ENCODE data around the gene TMEFF1. TPM values are rescaled to one million over a fixed set of nuclear protein-coding genes. Genes with fewer than 3 reads are reported as not detected.
A peak's percentile ranks its signal among the peaks of the same experiment; 100 is the strongest.

Gene TMEFF1
- total RNA-seq, 2 donors from 2014 or later, result not detected

GRCh38 chr9:100474082-100474923 is 1.4 kb downstream of the TMEFF1 start:
- H3K9me3 ChIP-seq, result no peaks in the 10 kb centered on the region
- ATAC-seq (no peak), DNase-seq (no peak)
- peaks cover 10% of the 10 kb centered on the region for H3K4me1 ChIP-seq
- TF ChIP-seq CTCF (IDR thresholded peaks at IDR 0.05), result no peak
- TF ChIP-seq POLR2A (IDR thresholded peaks at IDR 0.05), result no peak
- H3K36me3 ChIP-seq (replicated peaks in 1 of 2; ENCODE audit: insufficient read depth in 1 of 2, low read depth in 2 of 2), result no peaks in the 10 kb centered on the region
- intact Hi-C loops (cut with DNase I), result no loop called here
- H3K27me3 ChIP-seq, result peaks cover 0 to 4% of the 10 kb centered on the region in 2 donors
- H3K4me3 ChIP-seq, result peak overlapping the region in 1 of 2 donors; percentile 43
- no peak overlapping the region for H3K27ac ChIP-seq
- WGBS, 2 donors, result 33 to 49% methylated on average over 22 to 25 of the region's 26 CpGs

- H3K9me3 ChIP-seq, result no peaks in the 10 kb centered on the region
- H3K27me3 ChIP-seq, result peaks cover 0 to 4% of the 10 kb centered on the region in 2 donors
- H3K36me3 ChIP-seq (replicated peaks in 1 of 2; ENCODE audit: insufficient read depth in 1 of 2, low read depth in 2 of 2), result no peaks in the 10 kb centered on the region
- H3K4me1 ChIP-seq, result peaks cover 10% of the 10 kb centered on the region
- no peak overlapping the region for H3K4me3 ChIP-seq
- ATAC-seq (no peak), DNase-seq (no peak)
- TF ChIP-seq CTCF (IDR thresholded peaks at IDR 0.05) (no peak), POLR2A (IDR thresholded peaks at IDR 0.05) (no peak)
- intact Hi-C loops (cut with DNase I), result no loop called here
- 95 to 100% methylated on average over 4 of the region's 4 CpGs for WGBS, 2 donors
- H3K27ac ChIP-seq, result no peak overlapping the region
Observed at GRCh38 chr9:100474924-100475276, 2.0 kb downstream of the TMEFF1 start.

GRCh38 chr9:100477241-100477640 is 4.3 kb downstream of the TMEFF1 start:
- H3K36me3 ChIP-seq (replicated peaks in 1 of 2; ENCODE audit: insufficient read depth in 1 of 2, low read depth in 2 of 2), result no peaks in the 10 kb centered on the region
- no peak for TF ChIP-seq POLR2A (IDR thresholded peaks at IDR 0.05)
- TF ChIP-seq CTCF (IDR thresholded peaks at IDR 0.05), result no peak
- intact Hi-C loops (cut with DNase I), result no loop called here
- H3K9me3 ChIP-seq, result no peaks in the 10 kb centered on the region
- no peak overlapping the region for H3K27ac ChIP-seq
- H3K4me3 ChIP-seq, result no peak overlapping the region
- no peak for ATAC-seq
- WGBS, 2 donors, result 91 to 93% methylated on average over 4 of the region's 4 CpGs
- H3K27me3 ChIP-seq, result peaks cover 0 to 4% of the 10 kb centered on the region in 2 donors
- peaks cover 10% of the 10 kb centered on the region for H3K4me1 ChIP-seq
- no peak for DNase-seq

- H3K4me3 ChIP-seq, result no peak overlapping the region
- intact Hi-C loops (cut with DNase I), result no loop called here
- no peak overlapping the region for H3K27ac ChIP-seq
- ATAC-seq (no peak), DNase-seq (no peak)
- H3K27me3 ChIP-seq, result peaks cover 0 to 4% of the 10 kb centered on the region in 2 donors
- 91 to 96% methylated on average over 6 of the region's 6 CpGs for WGBS, 2 donors
- H3K36me3 ChIP-seq (replicated peaks in 1 of 2; ENCODE audit: insufficient read depth in 1 of 2, low read depth in 2 of 2), result no peaks in the 10 kb centered on the region
- TF ChIP-seq CTCF (IDR thresholded peaks at IDR 0.05) (no peak), POLR2A (IDR thresholded peaks at IDR 0.05) (no peak)
- H3K9me3 ChIP-seq, result no peaks in the 10 kb centered on the region
- peaks cover 7% of the 10 kb centered on the region for H3K4me1 ChIP-seq
Observed at GRCh38 chr9:100478192-100478591, 5.2 kb downstream of the TMEFF1 start.

GRCh38 chr9:100479820-100480219 is 6.9 kb downstream of the TMEFF1 start:
- Histone ChIP-seq H3K27ac (no peak overlapping the region), H3K27me3 (peaks cover 0 to 1% of the 10 kb centered on the region in 2 donors), H3K4me1 (no peaks in the 10 kb centered on the region), H3K36me3 (replicated peaks in 1 of 2; ENCODE audit: insufficient read depth in 1 of 2, low read depth in 2 of 2) (no peaks in the 10 kb centered on the region), H3K9me3 (no peaks in the 10 kb centered on the region), H3K4me3 (no peak overlapping the region)
- DNase-seq (no peak), ATAC-seq (no peak)
- intact Hi-C loops (cut with DNase I), result no loop called here
- WGBS, 2 donors, result 62% methylated on average over 2 of the region's 2 CpGs
- TF ChIP-seq POLR2A (IDR thresholded peaks at IDR 0.05) (no peak), CTCF (IDR thresholded peaks at IDR 0.05) (no peak)

All from body of pancreas (tissue), 4 donors.